HEK293 (cell line): ENCODE measurements around the gene SYNCRIP.
A peak's percentile ranks its signal among the peaks of the same experiment; 100 is the strongest.

Experiments
- CTCF ChIA-PET: fragments of 350-600 bp; formaldehyde crosslinking; extraction: SDS; loops from one replicate; lab custom pipeline; 2021; ENCODE audit warnings: antibody characterized with exemption; lab: Yijun Ruan, JAX
- POLR2A ChIA-PET: fragments of 300-600 bp; formaldehyde crosslinking; extraction: SDS; loops from one replicate; lab custom pipeline; 2020; ENCODE audit warnings: antibody characterized with exemption, inconsistent platforms; lab: Yijun Ruan, JAX
- H3K27ac ChIP-seq: fragments of 200-500 bp; sonication (Bioruptor generic); 2 replicates; pipeline ENCODE4 v1.5.1; 2014; ENCODE audit warnings: low read depth, low read length, control low read depth, inconsistent platforms; ENCODE audit errors: extremely low read depth
- H3K36me3 ChIP-seq, 2 experiments: fragments of 200-500 bp in 1 of 2; sonication (Bioruptor generic) in 1 of 2; 1 replicate in 1 of 2; 2 replicates in 1 of 2; pipeline ENCODE4 v1.5.1; 2014 to 2017; ENCODE audit warnings: inconsistent platforms in 2 of 2, low read length in 2 of 2; ENCODE audit not compliant: control insufficient read depth in 2 of 2, insufficient read depth in 1 of 2
- H3K4me1 ChIP-seq: fragments of 200-500 bp; sonication (Bioruptor generic); 2 replicates; pipeline ENCODE4 v1.5.1; 2014; ENCODE audit warnings: mild to moderate bottlenecking, low read length, inconsistent platforms; ENCODE audit not compliant: control insufficient read depth, insufficient read depth
- H3K4me3 ChIP-seq: 2 replicates; pipeline ENCODE4 v1.5.1; 2011; ENCODE audit warnings: low read depth, mild to moderate bottlenecking, control low read depth, low read length, moderate library complexity
- H3K9me3 ChIP-seq: fragments of 200-500 bp; sonication (Bioruptor generic); 2 replicates; pipeline ENCODE4 v1.5.1; 2014; ENCODE audit warnings: low read depth, low read length, inconsistent platforms; ENCODE audit not compliant: control insufficient read depth, insufficient read depth
- HOXA7 ChIP-seq: sonication (generic); formaldehyde crosslinking; IDR thresholded peaks from 2 replicates; pipeline ENCODE4 v1.8.1; 2022; ENCODE audit warnings: missing genetic modification reagents, borderline replicate concordance
- HOXD13 ChIP-seq: sonication (generic); formaldehyde crosslinking; IDR thresholded peaks from 2 replicates; pipeline ENCODE4 v1.8.0; 2022; ENCODE audit warnings: missing genetic modification reagents, borderline replicate concordance
- KLF16 ChIP-seq: fragments of 450-650 bp; formaldehyde crosslinking; IDR thresholded peaks from 2 replicates; pipeline ENCODE4 v1.5.1; 2017; ENCODE audit warnings: missing biosample characterization, missing genetic modification characterization
- MZF1 ChIP-seq: fragments of 450-650 bp; formaldehyde crosslinking; IDR thresholded peaks from 2 replicates; pipeline ENCODE4 v1.5.1; 2017; ENCODE audit warnings: missing biosample characterization, missing genetic modification characterization, borderline replicate concordance
- SCRT2 ChIP-seq: fragments of 450-650 bp; formaldehyde crosslinking; IDR thresholded peaks from 2 replicates; pipeline ENCODE4 v1.5.1; 2016; ENCODE audit warnings: missing biosample characterization, missing genetic modification characterization
- SP2 ChIP-seq: fragments of 450-650 bp; formaldehyde crosslinking; IDR thresholded peaks from 2 replicates; pipeline ENCODE4 v1.5.1; 2016; ENCODE audit warnings: missing biosample characterization, missing genetic modification characterization
- WT1 ChIP-seq: fragments of 450-650 bp; formaldehyde crosslinking; IDR thresholded peaks from 2 replicates; pipeline ENCODE4 v1.5.1; 2016; ENCODE audit warnings: missing biosample characterization, missing genetic modification characterization
- ZFP41 ChIP-seq: fragments of 450-650 bp; formaldehyde crosslinking; IDR thresholded peaks from 2 replicates; pipeline ENCODE4 v1.5.1; 2016; ENCODE audit warnings: missing biosample characterization, missing genetic modification characterization, borderline replicate concordance
- ZNF121 ChIP-seq: fragments of 450-650 bp; formaldehyde crosslinking; IDR thresholded peaks from 2 replicates; pipeline ENCODE4 v1.5.1; 2016; ENCODE audit warnings: missing biosample characterization, missing genetic modification characterization
- ZNF138 ChIP-seq: fragments of 450-650 bp; formaldehyde crosslinking; IDR thresholded peaks from 2 replicates; pipeline ENCODE4 v1.5.1; 2016; ENCODE audit warnings: missing biosample characterization, missing genetic modification characterization, borderline replicate concordance
- ZNF19 ChIP-seq: fragments of 450-650 bp; formaldehyde crosslinking; IDR thresholded peaks from 2 replicates; pipeline ENCODE4; 2016; ENCODE audit warnings: missing biosample characterization, missing genetic modification characterization, low read depth
- ZNF202 ChIP-seq: fragments of 450-650 bp; formaldehyde crosslinking; IDR thresholded peaks from 2 replicates; pipeline ENCODE4 v1.5.1; 2016; ENCODE audit warnings: missing biosample characterization, missing genetic modification characterization, borderline replicate concordance
- ZNF214 ChIP-seq: fragments of 450-650 bp; formaldehyde crosslinking; IDR thresholded peaks from 2 replicates; pipeline ENCODE4 v1.5.1; 2017; ENCODE audit warnings: missing biosample characterization, mild to moderate bottlenecking, missing genetic modification characterization, borderline replicate concordance
- ZNF416 ChIP-seq: fragments of 450-650 bp; formaldehyde crosslinking; IDR thresholded peaks from 2 replicates; pipeline ENCODE4 v1.5.1; 2016; ENCODE audit warnings: missing biosample characterization, missing genetic modification characterization
- ZNF426 ChIP-seq: fragments of 450-650 bp; formaldehyde crosslinking; IDR thresholded peaks from 2 replicates; pipeline ENCODE4 v1.5.1; 2017; ENCODE audit warnings: missing biosample characterization, missing genetic modification characterization, mild to moderate bottlenecking, inconsistent platforms, moderate library complexity
- ZNF514 ChIP-seq: fragments of 450-650 bp; formaldehyde crosslinking; IDR thresholded peaks from 2 replicates; pipeline ENCODE4 v1.5.1; 2016; ENCODE audit warnings: missing biosample characterization, missing genetic modification characterization
- ZNF596 ChIP-seq: fragments of 450-650 bp; IDR thresholded peaks from 2 replicates; pipeline ENCODE4 v1.5.0; 2018; ENCODE audit warnings: missing biosample characterization, mild to moderate bottlenecking, missing genetic modification characterization, moderate library complexity
- ZNF610 ChIP-seq: fragments of 450-650 bp; formaldehyde crosslinking; IDR thresholded peaks from 2 replicates; pipeline ENCODE4 v1.5.1; 2016; ENCODE audit warnings: missing biosample characterization, missing genetic modification characterization, borderline replicate concordance
- ZNF626 ChIP-seq: fragments of 450-650 bp; sonication (Bioruptor Pico); formaldehyde crosslinking; IDR thresholded peaks from 2 replicates; pipeline ENCODE4 v1.5.1; 2018; ENCODE audit warnings: missing biosample characterization, missing genetic modification characterization, inconsistent platforms
- ZNF785 ChIP-seq: fragments of 450-650 bp; formaldehyde crosslinking; IDR thresholded peaks from 2 replicates; pipeline ENCODE4 v1.5.1; 2016; ENCODE audit warnings: missing biosample characterization, missing genetic modification characterization
- ZSCAN23 ChIP-seq: fragments of 450-650 bp; formaldehyde crosslinking; IDR thresholded peaks from 2 replicates; pipeline ENCODE4 v1.5.1; 2016; ENCODE audit warnings: missing biosample characterization, missing genetic modification characterization
- ZXDB ChIP-seq: fragments of 450-650 bp; formaldehyde crosslinking; IDR thresholded peaks from 2 replicates; pipeline ENCODE4 v1.5.1; 2016; ENCODE audit warnings: missing biosample characterization, missing genetic modification characterization
- TF ChIP-seq, protein P1 (sequence below): fragments of 450-650 bp; formaldehyde crosslinking; IDR thresholded peaks from 2 replicates; pipeline ENCODE4 v1.5.1; 2017; ENCODE audit warnings: missing biosample characterization, missing genetic modification characterization
- TF ChIP-seq, protein P2 (sequence below): fragments of 450-650 bp; formaldehyde crosslinking; IDR thresholded peaks from 2 replicates; pipeline ENCODE4 v1.5.1; 2016; ENCODE audit warnings: missing biosample characterization, missing genetic modification characterization
- TF ChIP-seq, protein P3 (sequence below): fragments of 450-650 bp; formaldehyde crosslinking; IDR thresholded peaks from 2 replicates; pipeline ENCODE4 v1.5.1; 2016; ENCODE audit warnings: missing biosample characterization, missing genetic modification characterization
- TF ChIP-seq, protein P4 (sequence below): fragments of 450-650 bp; formaldehyde crosslinking; IDR thresholded peaks from 2 replicates; pipeline ENCODE4 v1.5.1; 2016; ENCODE audit warnings: missing biosample characterization, missing genetic modification characterization
- TF ChIP-seq, protein P5 (sequence below): IDR thresholded peaks from 2 replicates; pipeline ENCODE4 v1.6.1; 2011; ENCODE audit warnings: mild to moderate bottlenecking, low read depth, low read length, borderline replicate concordance
- TF ChIP-seq, protein P6 (sequence below): fragments of 450-650 bp; formaldehyde crosslinking; IDR thresholded peaks from 2 replicates; pipeline ENCODE4 v1.5.1; 2016; ENCODE audit warnings: missing biosample characterization, missing genetic modification characterization

The SYNCRIP gene

DNA sequence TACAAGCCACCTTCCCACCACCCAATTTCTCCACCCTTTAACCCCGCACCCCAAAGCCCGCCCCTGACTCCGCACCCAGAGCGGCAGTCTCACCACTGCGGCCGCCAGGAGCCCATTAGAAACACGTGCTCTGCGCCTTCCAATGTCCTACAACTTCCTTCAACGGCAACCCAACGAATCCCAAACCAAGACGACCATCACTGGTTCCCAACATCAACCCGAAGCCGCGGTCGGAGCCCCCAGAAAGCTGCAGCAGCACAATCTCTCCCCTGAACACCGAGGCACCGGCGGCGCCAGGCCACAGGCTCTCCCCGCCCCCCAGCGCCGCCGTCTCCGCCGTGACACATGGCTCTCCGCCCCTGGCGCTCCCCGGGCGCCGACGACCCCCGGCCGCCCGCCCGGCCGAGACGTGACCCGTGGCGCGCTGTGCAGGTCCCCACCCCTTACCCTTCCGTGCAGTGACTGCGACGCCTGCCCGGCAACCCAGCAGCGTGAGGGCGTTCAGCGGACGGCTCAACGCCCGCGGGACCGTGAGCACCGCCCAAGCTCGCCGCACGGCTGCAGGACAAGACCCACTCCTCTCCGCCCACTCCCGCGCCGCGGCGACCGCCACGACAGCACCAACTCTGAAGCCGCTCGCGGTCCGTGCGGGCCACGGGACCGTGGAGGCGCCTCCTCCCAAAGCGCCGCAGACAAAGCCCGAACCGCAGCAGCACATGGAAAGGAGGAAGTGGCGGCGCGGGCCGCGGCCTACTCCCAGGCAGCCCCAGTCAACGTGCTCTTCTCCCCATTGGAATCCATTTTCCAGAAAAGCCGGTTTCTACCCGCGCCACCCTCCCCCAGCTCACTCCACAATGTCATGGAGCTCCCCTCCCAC, 551 bp downstream of the SYNCRIP start:
- H3K4me3 ChIP-seq: peak overlapping the region; percentile 79
- H3K9me3 ChIP-seq: no peaks in the 10 kb centered on the region
- H3K4me1 ChIP-seq: peaks cover 3% of the 10 kb centered on the region; the same call in 1 of the 2 replicates
- ChIA-PET CTCF (interaction anchor here (0.7 to 2.9 kb wide), 5 partner anchors 10 to 72 kb away, joined by 3 to 13 read pairs (median 3); no protein-coding TSS in a partner anchor), POLR2A (interaction anchor here (0.5 to 9.8 kb wide), 23 partner anchors 12 to 877 kb away, joined by 3 to 510 read pairs (median 5); partner anchors contain the start of genes NT5E, SNX14 and TBX18)
- H3K36me3 ChIP-seq: peaks cover 28 to 45% of the 10 kb centered on the region in 2 experiments
- peak overlapping the region; percentile 98 for H3K27ac ChIP-seq
- TF ChIP-seq SP2 (peak; percentile 64), ZNF19 (tag by site-specific recombination) (no peak), ZNF514 (0 out of 2 replicates have a peak, but pooled peaks have one; percentile 4), MZF1 (tag by site-specific recombination) (no peak), ZFP41 (tag by site-specific recombination) (no peak), HOXA7 (CRISPR knock-in tag) (0 out of 2 replicates have a peak, but pooled peaks have one; percentile 35), ZNF785 (tag by site-specific recombination) (no peak), ZNF202 (tag by site-specific recombination) (no peak), ZNF138 (tag by site-specific recombination) (no peak), KLF16 (peak; percentile 66; the same call in 1 of the 2 replicates), ZNF426 (tag by site-specific recombination) (peak; percentile 10; the same call in 1 of the 2 replicates), WT1 (tag by site-specific recombination) (no peak; the same call in 1 of the 2 replicates), ZXDB (tag by site-specific recombination) (no peak), ZNF121 (tag by site-specific recombination) (peak; percentile 45; the same call in 1 of the 2 replicates), ZNF214 (tag by site-specific recombination) (no peak), ZNF626 (tag by site-specific recombination) (no peak), ZSCAN23 (tag by site-specific recombination) (no peak), SCRT2 (no peak), ZNF596 (tag by site-specific recombination) (0 out of 2 replicates have a peak, but pooled peaks have one; percentile 4), ZNF416 (tag by site-specific recombination) (no peak), ZNF610 (no peak; the same call in 1 of the 2 replicates), HOXD13 (CRISPR knock-in tag) (no peak)
- TF ChIP-seq, protein P1, sequence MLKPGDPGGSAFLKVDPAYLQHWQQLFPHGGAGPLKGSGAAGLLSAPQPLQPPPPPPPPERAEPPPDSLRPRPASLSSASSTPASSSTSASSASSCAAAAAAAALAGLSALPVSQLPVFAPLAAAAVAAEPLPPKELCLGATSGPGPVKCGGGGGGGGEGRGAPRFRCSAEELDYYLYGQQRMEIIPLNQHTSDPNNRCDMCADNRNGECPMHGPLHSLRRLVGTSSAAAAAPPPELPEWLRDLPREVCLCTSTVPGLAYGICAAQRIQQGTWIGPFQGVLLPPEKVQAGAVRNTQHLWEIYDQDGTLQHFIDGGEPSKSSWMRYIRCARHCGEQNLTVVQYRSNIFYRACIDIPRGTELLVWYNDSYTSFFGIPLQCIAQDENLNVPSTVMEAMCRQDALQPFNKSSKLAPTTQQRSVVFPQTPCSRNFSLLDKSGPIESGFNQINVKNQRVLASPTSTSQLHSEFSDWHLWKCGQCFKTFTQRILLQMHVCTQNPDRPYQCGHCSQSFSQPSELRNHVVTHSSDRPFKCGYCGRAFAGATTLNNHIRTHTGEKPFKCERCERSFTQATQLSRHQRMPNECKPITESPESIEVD (tag by site-specific recombination): no peak
- TF ChIP-seq, protein P2, sequence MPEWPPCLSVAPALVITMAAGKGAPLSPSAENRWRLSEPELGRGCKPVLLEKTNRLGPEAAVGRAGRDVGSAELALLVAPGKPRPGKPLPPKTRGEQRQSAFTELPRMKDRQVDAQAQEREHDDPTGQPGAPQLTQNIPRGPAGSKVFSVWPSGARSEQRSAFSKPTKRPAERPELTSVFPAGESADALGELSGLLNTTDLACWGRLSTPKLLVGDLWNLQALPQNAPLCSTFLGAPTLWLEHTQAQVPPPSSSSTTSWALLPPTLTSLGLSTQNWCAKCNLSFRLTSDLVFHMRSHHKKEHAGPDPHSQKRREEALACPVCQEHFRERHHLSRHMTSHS (tag by site-specific recombination): no peak
- TF ChIP-seq, protein P3, sequence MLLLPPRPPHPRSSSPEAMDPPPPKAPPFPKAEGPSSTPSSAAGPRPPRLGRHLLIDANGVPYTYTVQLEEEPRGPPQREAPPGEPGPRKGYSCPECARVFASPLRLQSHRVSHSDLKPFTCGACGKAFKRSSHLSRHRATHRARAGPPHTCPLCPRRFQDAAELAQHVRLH: no peak
- TF ChIP-seq, protein P4, sequence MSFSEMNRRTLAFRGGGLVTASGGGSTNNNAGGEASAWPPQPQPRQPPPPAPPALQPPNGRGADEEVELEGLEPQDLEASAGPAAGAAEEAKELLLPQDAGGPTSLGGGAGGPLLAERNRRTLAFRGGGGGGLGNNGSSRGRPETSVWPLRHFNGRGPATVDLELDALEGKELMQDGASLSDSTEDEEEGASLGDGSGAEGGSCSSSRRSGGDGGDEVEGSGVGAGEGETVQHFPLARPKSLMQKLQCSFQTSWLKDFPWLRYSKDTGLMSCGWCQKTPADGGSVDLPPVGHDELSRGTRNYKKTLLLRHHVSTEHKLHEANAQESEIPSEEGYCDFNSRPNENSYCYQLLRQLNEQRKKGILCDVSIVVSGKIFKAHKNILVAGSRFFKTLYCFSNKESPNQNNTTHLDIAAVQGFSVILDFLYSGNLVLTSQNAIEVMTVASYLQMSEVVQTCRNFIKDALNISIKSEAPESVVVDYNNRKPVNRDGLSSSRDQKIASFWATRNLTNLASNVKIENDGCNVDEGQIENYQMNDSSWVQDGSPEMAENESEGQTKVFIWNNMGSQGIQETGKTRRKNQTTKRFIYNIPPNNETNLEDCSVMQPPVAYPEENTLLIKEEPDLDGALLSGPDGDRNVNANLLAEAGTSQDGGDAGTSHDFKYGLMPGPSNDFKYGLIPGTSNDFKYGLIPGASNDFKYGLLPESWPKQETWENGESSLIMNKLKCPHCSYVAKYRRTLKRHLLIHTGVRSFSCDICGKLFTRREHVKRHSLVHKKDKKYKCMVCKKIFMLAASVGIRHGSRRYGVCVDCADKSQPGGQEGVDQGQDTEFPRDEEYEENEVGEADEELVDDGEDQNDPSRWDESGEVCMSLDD (tag by site-specific recombination): peak; percentile 73; the same call in 1 of the 2 replicates
- TF ChIP-seq, protein P5, sequence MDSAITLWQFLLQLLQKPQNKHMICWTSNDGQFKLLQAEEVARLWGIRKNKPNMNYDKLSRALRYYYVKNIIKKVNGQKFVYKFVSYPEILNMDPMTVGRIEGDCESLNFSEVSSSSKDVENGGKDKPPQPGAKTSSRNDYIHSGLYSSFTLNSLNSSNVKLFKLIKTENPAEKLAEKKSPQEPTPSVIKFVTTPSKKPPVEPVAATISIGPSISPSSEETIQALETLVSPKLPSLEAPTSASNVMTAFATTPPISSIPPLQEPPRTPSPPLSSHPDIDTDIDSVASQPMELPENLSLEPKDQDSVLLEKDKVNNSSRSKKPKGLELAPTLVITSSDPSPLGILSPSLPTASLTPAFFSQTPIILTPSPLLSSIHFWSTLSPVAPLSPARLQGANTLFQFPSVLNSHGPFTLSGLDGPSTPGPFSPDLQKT: no peak
- TF ChIP-seq, protein P6, sequence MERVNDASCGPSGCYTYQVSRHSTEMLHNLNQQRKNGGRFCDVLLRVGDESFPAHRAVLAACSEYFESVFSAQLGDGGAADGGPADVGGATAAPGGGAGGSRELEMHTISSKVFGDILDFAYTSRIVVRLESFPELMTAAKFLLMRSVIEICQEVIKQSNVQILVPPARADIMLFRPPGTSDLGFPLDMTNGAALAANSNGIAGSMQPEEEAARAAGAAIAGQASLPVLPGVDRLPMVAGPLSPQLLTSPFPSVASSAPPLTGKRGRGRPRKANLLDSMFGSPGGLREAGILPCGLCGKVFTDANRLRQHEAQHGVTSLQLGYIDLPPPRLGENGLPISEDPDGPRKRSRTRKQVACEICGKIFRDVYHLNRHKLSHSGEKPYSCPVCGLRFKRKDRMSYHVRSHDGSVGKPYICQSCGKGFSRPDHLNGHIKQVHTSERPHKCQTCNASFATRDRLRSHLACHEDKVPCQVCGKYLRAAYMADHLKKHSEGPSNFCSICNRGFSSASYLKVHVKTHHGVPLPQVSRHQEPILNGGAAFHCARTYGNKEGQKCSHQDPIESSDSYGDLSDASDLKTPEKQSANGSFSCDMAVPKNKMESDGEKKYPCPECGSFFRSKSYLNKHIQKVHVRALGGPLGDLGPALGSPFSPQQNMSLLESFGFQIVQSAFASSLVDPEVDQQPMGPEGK (tag by site-specific recombination): peak; percentile 27; the same call in 1 of the 2 replicates
